ENCODE measurements around the gene CXCL5.
"Not testable (repeated sequence)": the region's sequence is repeated elsewhere in the genome, so short reads cannot be mapped to it uniquely, and the experiment has no call there.

Gene CXCL5

DNA sequence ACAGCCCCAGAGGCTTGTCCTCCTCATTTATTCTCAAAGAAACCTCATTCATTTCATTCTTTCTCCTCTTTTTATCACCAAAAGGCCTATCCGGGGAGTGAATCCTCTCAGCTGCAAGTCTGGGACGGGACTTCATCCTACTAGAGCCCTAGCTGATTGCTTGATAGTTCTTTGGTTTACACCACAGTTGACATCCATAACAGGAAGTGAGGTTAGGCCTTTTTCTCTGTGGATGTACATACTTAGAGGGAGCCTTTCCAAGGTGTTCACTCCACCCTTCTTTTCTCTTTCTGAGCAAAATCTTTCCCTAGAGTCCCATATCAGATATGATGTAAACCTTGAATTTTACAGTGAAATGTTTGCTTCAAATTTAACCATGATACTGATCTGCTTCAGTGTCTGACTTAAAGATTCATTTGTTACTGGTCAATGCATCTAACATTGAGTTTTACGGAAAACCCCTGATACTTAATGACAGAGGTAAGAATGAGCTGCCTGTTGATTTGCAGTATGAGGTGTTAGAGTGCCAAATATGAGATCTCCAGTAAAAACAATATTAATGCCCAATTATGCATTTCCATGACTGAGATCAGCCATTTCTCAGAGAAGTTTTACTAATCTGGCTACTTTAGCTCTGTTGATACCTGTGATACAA lies 16.8 kb upstream of the CXCL5 start:
- DNase-seq (ENCODE audit: low read depth in 2 of 2): no peak

DNA sequence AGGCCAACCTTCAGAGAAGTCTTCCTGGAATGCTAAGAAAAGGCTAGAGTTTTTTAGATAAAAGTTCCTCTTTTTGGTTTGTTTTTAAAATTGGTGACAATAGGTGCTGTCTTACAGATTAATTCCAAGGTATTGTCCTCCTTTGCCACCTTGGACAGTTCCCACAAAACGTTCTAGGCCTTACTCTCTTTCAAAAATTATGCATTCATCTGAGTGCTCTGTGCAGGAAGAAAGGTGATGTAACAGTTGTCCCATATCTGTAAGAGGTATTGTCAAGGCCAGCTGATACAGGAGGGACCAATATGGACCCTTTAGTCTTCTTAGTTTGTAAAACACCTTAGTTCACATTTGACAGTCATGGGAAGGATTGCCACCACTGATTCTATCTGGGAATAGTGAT lies 15.9 kb upstream of the CXCL5 start:
- no peak for DNase-seq (ENCODE audit: low read depth in 2 of 2)

GRCh38 chr4:74013264-74013663 lies 14.8 kb upstream of the CXCL5 start:
- DNase-seq (ENCODE audit: low read depth in 2 of 2): no peak

- no peak for DNase-seq (ENCODE audit: low read depth in 2 of 2)
These were observed 13.7 kb upstream of the CXCL5 start for GRCh38 chr4:74012130-74012529.

DNA sequence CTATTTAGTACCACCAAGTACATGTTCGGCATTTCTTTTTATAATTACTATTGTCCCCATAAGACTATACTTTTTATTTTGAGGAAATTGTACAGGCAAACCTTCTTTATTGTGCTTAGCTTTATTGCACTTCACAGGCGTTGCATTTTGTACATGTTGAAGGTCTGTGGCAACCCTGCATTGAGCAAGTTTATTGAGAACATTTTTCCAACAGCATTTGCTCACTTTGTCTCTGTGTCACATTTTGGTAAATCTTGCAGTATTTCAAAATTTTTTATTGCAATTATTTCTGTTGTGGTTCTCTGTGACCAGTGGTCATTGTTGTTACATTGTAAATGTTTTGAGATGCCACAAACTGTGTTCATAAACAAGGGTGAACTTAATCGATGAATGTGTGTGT lies 10.8 kb upstream of the CXCL5 start:
- no peak for DNase-seq (ENCODE audit: low read depth in 2 of 2)

DNA sequence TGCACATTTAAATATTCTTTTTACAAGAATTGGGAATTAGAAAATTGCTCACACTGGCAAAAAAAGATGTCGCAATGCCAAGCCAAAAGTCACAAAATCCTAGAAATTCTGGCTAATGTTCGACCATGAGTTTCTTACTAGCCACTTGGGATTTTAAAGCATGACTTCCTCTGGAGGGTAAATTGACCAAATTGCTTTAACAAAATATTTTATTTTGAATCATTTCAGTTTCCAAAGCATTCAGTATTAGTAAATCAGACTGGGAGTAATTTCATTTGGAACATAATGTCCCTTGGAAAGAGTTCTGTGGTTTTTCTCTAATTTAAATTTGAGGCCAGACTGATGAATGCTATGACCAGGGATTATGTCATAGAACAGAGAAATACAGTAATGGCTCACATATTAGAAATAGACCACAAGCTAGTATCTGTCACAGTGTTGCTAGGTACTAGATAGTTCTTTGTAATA lies 7.6 kb upstream of the CXCL5 start:
- DNase-seq (ENCODE audit: low read depth in 2 of 2): no peak

- DNase-seq (ENCODE audit: low read depth in 2 of 2): no peak
These were observed 7.1 kb upstream of the CXCL5 start for GRCh38 chr4:74005528-74005927.

DNA sequence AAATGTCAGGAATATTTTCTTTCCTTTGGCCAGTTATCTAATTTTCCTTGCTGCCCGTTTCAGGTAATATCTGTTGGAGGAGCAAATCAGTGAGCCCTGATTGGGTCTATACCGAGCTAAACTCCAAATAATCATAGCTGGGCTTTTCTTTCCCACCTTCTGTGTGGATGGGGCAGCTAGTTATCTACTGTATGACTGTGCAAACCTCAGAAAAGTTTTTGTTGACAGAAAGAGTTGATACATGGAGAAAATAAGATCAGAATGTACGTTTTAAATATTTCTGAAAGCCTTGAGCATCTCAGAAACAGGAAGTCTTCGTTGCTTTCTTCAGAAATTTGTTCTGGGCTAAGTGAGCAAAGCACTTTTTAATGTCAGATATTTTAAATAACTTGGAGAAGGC lies 6.2 kb upstream of the CXCL5 start:
- DNase-seq (ENCODE audit: low read depth in 2 of 2): no peak

DNA sequence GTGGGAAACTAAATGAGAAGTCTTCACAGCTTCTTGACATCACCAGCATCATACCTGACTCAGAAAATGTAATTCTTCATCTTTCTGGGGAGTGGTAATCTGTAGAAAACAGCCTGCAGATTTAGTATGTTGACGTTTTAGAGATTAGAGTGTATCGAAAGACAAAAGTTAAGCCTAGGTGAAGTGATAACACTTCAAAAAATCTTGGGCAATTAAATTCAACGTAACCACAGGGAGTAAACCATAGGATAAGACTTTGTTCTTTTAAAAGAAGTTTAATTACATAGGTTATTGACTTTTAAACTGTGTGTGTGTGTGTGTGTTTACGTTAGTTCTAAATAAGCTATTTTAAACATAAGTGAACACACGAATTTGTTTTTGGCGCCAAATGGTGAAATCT lies 1.8 kb upstream of the CXCL5 start:
- DNase-seq (ENCODE audit: low read depth in 2 of 2): no peak

DNA sequence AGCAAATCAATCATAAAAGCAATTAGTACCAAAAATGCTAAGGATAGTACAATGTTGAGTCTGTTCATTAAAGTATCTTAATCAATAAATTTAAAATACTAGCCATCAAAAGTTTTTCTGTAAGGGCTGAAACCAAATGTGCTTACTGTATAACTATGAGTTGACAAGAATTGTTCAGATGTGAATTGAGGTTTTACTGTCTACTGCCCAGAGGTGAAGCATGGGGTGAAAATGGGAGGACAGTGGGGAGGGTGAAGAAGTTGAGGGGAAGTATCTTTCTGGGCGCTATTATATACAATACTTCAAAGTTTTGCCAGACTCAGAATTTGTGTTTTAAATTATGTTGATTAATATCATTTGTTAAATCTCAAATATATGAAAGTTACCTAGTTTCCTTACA lies 6.4 kb downstream of the CXCL5 start:
- DNase-seq (ENCODE audit: low read depth in 2 of 2): no peak

GRCh38 chr4:73991742-73992000 lies 6.8 kb downstream of the CXCL5 start:
- DNase-seq (ENCODE audit: low read depth in 2 of 2): no peak

DNA sequence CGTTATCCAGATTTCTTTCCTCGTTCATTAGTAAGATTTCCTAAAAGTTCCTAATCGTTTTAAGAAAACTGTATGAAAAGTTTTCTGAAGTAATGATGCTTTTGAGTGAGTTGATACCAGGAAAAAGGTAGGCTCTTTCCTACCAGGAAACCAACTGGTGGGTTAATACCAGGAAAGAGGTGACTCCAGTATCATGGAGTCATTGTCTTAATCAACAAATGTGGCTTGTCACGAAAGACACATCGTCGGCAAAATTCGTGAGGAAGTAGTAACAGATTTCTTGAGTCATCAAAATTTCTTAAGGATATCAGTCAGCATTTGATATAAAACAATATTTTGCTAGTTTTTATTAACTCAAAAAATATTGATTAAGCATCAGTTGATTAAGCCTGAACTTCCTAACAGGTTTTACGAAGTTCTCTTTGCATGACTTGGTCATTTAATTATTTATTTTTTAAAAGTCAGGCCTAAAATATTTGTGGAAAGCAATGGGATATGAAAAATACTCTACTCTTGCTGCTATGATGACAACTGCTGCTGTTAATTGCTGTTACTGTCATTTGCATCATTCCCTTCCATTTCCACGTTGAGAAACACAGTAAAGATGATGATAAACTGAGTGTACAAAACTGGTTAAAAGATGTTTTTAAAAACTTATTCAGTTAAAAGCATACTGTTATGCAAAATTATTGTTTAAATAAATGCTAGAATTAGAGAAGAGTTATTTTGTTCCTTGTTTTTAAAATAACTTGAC lies 7.3 kb downstream of the CXCL5 start:
- no peak for DNase-seq (ENCODE audit: low read depth in 2 of 2)

DNA sequence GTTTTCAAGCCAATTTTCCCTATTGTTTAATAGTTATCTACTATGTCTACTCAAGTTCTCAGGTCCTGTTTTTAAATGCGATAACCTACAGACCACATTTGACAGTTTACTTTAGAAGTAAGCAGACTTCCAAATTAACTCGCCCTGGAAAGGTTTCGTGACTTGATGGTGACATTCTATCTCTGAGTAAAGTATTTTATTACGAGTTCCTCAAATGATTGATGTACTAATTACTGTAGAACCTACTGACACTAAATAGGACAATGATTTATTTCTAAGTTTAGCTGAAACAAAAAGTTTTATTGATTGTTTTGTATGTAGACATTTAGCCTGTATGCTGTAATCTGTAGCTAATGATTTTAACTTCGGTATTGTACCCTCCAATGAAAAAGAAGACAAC lies 8.5 kb downstream of the CXCL5 start:
- DNase-seq (ENCODE audit: low read depth in 2 of 2): no peak

DNA sequence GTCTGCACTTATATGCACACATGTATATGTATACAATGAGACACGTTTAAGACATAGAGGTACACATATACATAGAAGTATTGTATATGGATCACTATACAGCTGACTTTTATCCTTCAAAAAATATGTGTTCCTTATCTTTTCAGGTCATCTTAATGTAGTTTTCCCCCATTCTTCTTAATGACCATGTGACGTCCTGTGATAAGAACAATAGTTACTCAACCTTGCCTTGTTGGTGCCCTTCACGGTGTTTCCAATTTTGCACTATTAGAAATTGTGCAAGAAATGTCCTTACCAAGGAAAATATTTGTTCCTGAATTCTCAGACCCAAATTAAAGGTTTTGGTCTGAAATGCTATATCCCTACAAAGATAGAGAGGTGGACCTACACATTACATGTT lies 9.4 kb downstream of the CXCL5 start:
- DNase-seq (ENCODE audit: low read depth in 2 of 2): no peak

DNA sequence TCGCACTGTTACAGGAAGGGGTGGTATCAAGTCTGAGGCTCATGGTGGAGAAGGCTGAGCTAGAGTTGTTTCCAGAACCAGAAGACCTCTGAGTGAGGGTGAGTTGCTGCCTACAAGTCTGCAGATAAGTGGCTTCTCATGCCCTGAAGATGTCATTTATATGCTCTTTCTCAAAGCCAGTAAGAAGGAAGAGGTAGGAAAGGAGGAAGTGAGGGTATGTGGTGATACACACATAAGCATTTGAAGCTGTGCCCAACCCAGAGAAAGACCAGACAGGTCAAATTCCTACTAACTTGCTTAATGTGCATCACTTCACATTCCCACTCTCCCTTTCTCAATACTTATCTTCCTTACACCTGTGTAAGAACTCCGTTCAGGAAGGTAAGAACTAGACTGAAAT lies 10.4 kb downstream of the CXCL5 start, which contains the start of gene PPBP:
PPBP (minus strand) TSS at position 130 of the 400 bp plus-strand sequence; CDS start at position 43, 87 bp downstream.
- no peak for DNase-seq (ENCODE audit: low read depth in 2 of 2)

DNA sequence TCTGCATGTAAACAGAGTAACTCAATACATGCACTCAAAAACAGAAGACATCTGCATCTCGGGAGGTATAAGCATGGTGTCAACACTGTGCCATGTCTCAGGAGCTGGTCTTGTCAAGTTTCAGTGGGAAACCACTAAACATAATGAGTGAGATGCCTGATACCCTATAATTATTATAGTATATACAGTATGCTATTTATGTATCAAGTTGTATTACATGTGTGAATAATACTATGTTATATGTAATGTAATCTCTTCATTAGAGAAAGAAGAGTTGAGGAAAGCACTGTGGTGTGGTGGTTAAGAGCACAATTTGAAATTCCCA lies 13.0 kb downstream of the CXCL5 start:
- DNase-seq (ENCODE audit: low read depth in 2 of 2): no peak

- DNase-seq (ENCODE audit: low read depth in 2 of 2): no peak
These were observed 13.5 kb downstream of the CXCL5 start for GRCh38 chr4:73984736-73985527.

- not testable (repeated sequence) for DNase-seq (ENCODE audit: low read depth in 2 of 2)
These were observed 17.3 kb downstream of the CXCL5 start for GRCh38 chr4:73981175-73981574.

GRCh38 chr4:73979407-73979957 lies 19.0 kb downstream of the CXCL5 start:
- DNase-seq (ENCODE audit: low read depth in 2 of 2): no peak

DNA sequence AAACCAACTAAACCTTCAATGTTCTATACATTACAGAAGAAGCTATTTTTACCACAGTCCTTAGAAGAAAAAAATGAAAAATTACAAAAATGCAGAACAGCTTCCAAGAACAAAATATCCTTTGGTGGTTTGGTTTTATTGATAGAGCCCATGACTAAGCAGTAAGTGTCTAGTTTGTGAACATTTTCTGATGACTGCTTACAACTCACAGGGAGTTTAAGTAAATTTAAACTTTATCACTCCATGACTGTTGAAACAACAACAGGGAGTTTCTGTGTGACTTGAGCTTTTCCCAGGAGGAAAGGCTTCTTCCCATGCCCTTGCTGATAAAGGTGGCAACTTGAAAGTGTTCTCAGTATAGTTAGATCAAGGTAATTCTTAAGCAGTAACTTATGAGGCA lies 19.6 kb downstream of the CXCL5 start:
- DNase-seq (ENCODE audit: low read depth in 2 of 2): no peak

DNA sequence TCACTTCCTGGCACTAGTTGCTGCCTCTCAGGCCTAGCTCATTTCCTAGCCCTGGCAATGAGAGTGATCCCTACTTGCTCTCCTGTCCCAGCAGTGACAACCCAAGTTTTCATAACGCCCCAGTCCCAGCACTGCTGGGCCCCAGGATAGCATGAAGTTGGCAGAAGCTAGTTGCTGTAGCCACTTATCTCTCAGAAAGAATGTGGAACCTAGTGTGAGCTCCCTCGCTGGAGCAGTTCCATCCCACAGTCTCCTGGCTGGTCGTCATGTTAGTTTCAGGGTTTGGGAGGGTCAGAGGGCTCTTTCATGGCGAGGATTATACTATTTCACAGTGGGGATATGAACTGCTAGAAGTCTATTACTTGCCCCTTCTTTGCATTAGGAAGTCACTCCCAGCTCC lies 21.8 kb downstream of the CXCL5 start:
- no peak for DNase-seq (ENCODE audit: low read depth in 2 of 2)

DNA sequence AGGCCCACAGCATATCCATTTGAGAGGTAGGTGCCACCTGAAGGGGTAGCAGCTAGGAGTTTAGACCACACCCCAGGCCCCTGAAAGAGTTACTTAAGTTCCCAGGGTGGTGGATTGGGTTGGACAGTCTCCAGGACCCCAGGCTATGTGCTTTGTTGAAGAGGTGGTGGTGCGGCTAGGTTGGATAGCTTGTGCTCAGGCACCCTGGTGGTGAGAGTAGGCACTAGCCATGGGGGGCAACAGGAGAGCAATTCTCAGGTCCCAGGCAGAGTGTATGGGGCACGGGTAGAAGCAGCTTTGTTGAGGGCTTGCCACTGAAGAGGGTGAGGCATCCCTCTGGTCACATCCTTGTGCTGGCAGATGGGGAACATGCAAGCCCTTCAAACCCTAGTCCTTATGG lies 22.3 kb downstream of the CXCL5 start:
- DNase-seq (ENCODE audit: low read depth in 2 of 2): no peak

- DNase-seq (ENCODE audit: low read depth in 2 of 2): no peak
These were observed 24.1 kb downstream of the CXCL5 start for GRCh38 chr4:73974352-73974751.
